H1 (cell line): ENCODE results near the gene CABP1. TPM values are rescaled to one million over a fixed set of nuclear protein-coding genes. Genes with fewer than 3 reads are reported as not detected.

Experiments
- BACH1 ChIP-seq: IDR thresholded peaks from 2 replicates; pipeline ENCODE4 v1.6.1; 2012; ENCODE audit warnings: low read length, improper control_type of control experiment
- BCL11A ChIP-seq, 2 experiments: IDR thresholded peaks; one replicate each; pipeline ENCODE4 v1.6.1; 2011; ENCODE audit warnings: low read depth in 2 of 2, low read length in 2 of 2, mild to moderate bottlenecking in 2 of 2
- BRCA1 ChIP-seq: IDR thresholded peaks from 2 replicates; pipeline ENCODE4 v1.6.1; 2012; ENCODE audit warnings: low read depth, low read length, improper control_type of control experiment
- CBX8 ChIP-seq: fragments of 300-800, 300-1000 bp; sonication (generic); IDR thresholded peaks from 2 replicates; pipeline ENCODE4 v1.7.1; 2016; ENCODE audit warnings: low read depth, low read length, borderline replicate concordance
- CEBPB ChIP-seq: IDR thresholded peaks from 2 replicates; pipeline ENCODE4 v1.6.1; 2012; ENCODE audit warnings: low read depth, low read length
- CHD2 ChIP-seq: IDR thresholded peaks from 2 replicates; pipeline ENCODE4 v1.6.1; 2012; ENCODE audit warnings: low read length, improper control_type of control experiment
- CREB1 ChIP-seq: IDR thresholded peaks from 2 replicates; pipeline ENCODE4 v1.6.1; 2012; ENCODE audit warnings: inconsistent platforms
- CTBP2 ChIP-seq: IDR thresholded peaks from 2 replicates; pipeline ENCODE4 v1.7.0; 2011; ENCODE audit warnings: borderline replicate concordance, mild to moderate bottlenecking, moderate library complexity, mixed read lengths, low read length; ENCODE audit not compliant: insufficient read depth, insufficient read length
- CTCF ChIP-seq, 3 experiments: IDR thresholded peaks; 1 replicate in 2 of 3; 2 replicates in 1 of 3; pipeline versions ENCODE4 v1.5.1 to v1.6.1; 2011; ENCODE audit warnings: low read length in 3 of 3, mild to moderate bottlenecking in 3 of 3, inconsistent platforms in 2 of 3, low read depth in 1 of 3, moderate library complexity in 1 of 3; ENCODE audit not compliant: insufficient read depth in 1 of 3; ENCODE audit errors: control extremely low read depth in 1 of 3
- EZH2 ChIP-seq: fragments of 200-600 bp; sonication (generic); IDR thresholded peaks from 2 replicates; pipeline ENCODE4 v1.7.1; 2012; ENCODE audit warnings: low read depth, mild to moderate bottlenecking, moderate library complexity, low read length, inconsistent platforms; ENCODE audit not compliant: severe bottlenecking
- GABPA ChIP-seq: IDR thresholded peaks from 2 replicates; pipeline ENCODE4 v1.6.1; 2011; ENCODE audit warnings: mild to moderate bottlenecking, low read length, moderate library complexity, borderline replicate concordance; ENCODE audit not compliant: insufficient read depth
- JUN ChIP-seq: IDR thresholded peaks from 2 replicates; pipeline ENCODE4 v1.6.1; 2011; ENCODE audit warnings: low read depth, mild to moderate bottlenecking, improper control_type of control experiment, low read length
- JUND ChIP-seq: IDR thresholded peaks from 2 replicates; pipeline ENCODE4 v1.6.1; 2011; ENCODE audit warnings: mild to moderate bottlenecking, improper control_type of control experiment, low read length
- MAX ChIP-seq: IDR thresholded peaks from 2 replicates; pipeline ENCODE4 v1.6.1; 2012; ENCODE audit warnings: inconsistent platforms
- NRF1 ChIP-seq: IDR thresholded peaks from 2 replicates; pipeline ENCODE4 v1.6.1; 2011; ENCODE audit warnings: mild to moderate bottlenecking, low read depth, low read length, improper control_type of control experiment
- POLR2A ChIP-seq, 2 experiments: IDR thresholded peaks; 1 replicate in 1 of 2; 2 replicates in 1 of 2; pipeline ENCODE4 v1.6.1; 2011; ENCODE audit warnings: low read depth in 2 of 2, low read length in 2 of 2, mild to moderate bottlenecking in 2 of 2; ENCODE audit errors: control extremely low read depth in 1 of 2
- RAD21 ChIP-seq, 2 experiments: IDR thresholded peaks in 1 of 2; conservative IDR thresholded peaks in 1 of 2; 2 replicates each; pipeline ENCODE4 v1.6.1; 2011; ENCODE audit warnings: low read depth in 2 of 2, low read length in 2 of 2, improper control_type of control experiment in 1 of 2, inconsistent platforms in 1 of 2, mild to moderate bottlenecking in 1 of 2, moderate library complexity in 1 of 2
- RBBP5 ChIP-seq: IDR thresholded peaks from 2 replicates; pipeline ENCODE4 v1.7.1; 2012; ENCODE audit warnings: low read depth, mild to moderate bottlenecking, inconsistent platforms, low read length, moderate library complexity, borderline replicate concordance
- SRF ChIP-seq: IDR thresholded peaks from 2 replicates; pipeline ENCODE4 v1.6.1; 2011; ENCODE audit warnings: mild to moderate bottlenecking, low read depth, low read length, moderate library complexity
- TBP ChIP-seq: IDR thresholded peaks from 2 replicates; pipeline ENCODE4 v1.6.1; 2011; ENCODE audit warnings: low read depth, low read length, improper control_type of control experiment
- ZNF274 ChIP-seq: IDR thresholded peaks from 2 replicates; pipeline ENCODE4 v1.7.0; 2012; ENCODE audit warnings: low read length, borderline replicate concordance; ENCODE audit errors: extremely low read depth
- polyA plus RNA-seq, 7 experiments: library from polyadenylated mRNA; depleted of rRNA in 3 of 7; stranded (reverse) in 5 of 7; unstranded in 2 of 7; fragments of >200 nt in 5 of 7; fragments of 200-250 nt in 2 of 7; gene quantifications; 1 replicate in 5 of 7; 2 replicates in 1 of 7; 4 replicates in 1 of 7; pipeline versions ENCODE4 v1.2.1 to v1.2.3, GENCODE V29; 2011 to 2013; ENCODE audit warnings: missing spikeins in 2 of 7, mixed read lengths in 2 of 7
- total RNA-seq: library from RNA; stranded (reverse); fragmentation: NEBNext Ultra II Directional; extraction: Animal tissue kit (Norgen Biotek cat#: 25700); gene quantifications from 2 replicates; pipeline ENCODE4 v1.2.1, GENCODE V29; 2021

CABP1 gene
- total and polyA plus RNA-seq, 2 of the 8 experiments (the other 6 are each of a cell fraction or from before 2014, with no cell fraction given) = 3.9 to 7.4 TPM

GRCh38 chr12:120686690-120687577 lies 46.5 kb downstream of the CABP1 start, which contains the start of gene MLEC (continued):
- TF ChIP-seq CTBP2 = peak; percentile 31
- no peak for TF ChIP-seq ZNF274
- no peak for TF ChIP-seq NRF1
- no peak for TF ChIP-seq BRCA1
- TF ChIP-seq GABPA = peak; percentile 93
- TF ChIP-seq BACH1 = no peak
- peak; percentile 65 for TF ChIP-seq CREB1
- no peak for TF ChIP-seq CEBPB
- TF ChIP-seq CTCF (IDR thresholded peaks at IDR 0.05; ENCODE audit: control extremely low read depth in 1 of 3, insufficient read depth in 1 of 3, low read depth in 1 of 3, low read length in 3 of 3) = peak in 2 of 3 experiments; percentile 23; a peak in 2 of 4 replicates
- peak; percentile 57; the same call in 1 of the 2 replicates for TF ChIP-seq TBP
- TF ChIP-seq RAD21 (IDR thresholded peaks at IDR 0.05 in 1 of 2, conservative IDR thresholded peaks at IDR 0.05 in 1 of 2; ENCODE audit: low read depth in 2 of 2, low read length in 2 of 2) = peak; percentile 45 to 55; a peak in 3 of 4 replicates
- no peak for TF ChIP-seq CBX8
- TF ChIP-seq POLR2A (IDR thresholded peaks at IDR 0.05; ENCODE audit: control extremely low read depth in 1 of 2, low read depth in 2 of 2, low read length in 2 of 2) = peak; percentile 11 to 55; a peak in 1 of 3 replicates
- 0 out of 2 replicates have a peak, but pooled peaks have one; percentile 13 for TF ChIP-seq CHD2
- TF ChIP-seq EZH2 = no peak
- peak; percentile 55; the same call in 1 of the 2 replicates for TF ChIP-seq SRF
- TF ChIP-seq RBBP5 = 0 out of 2 replicates have a peak, but pooled peaks have one; percentile 66
- 0 out of 2 replicates have a peak, but pooled peaks have one; percentile 7 for TF ChIP-seq JUND
- no peak for TF ChIP-seq BCL11A (IDR thresholded peaks at IDR 0.05; ENCODE audit: low read depth in 2 of 2, low read length in 2 of 2)
- 0 out of 2 replicates have a peak, but pooled peaks have one; percentile 59 for TF ChIP-seq JUN
- TF ChIP-seq MAX = peak; percentile 70
